HCT116 (cell line): ENCODE results near the gene CCND2. TPM values are rescaled to one million over a fixed set of nuclear protein-coding genes. Genes with fewer than 3 reads are reported as not detected.

Experiments
- ATAC-seq: fragments of 200-7000 bp; cut with Tn5 transposase; 2 replicates; pipeline ENCODE4 v1.9.1; 2020; ENCODE audit warnings: mild to moderate bottlenecking, moderate library complexity
- BruUV-seq: library from RNA; stranded (reverse); fragments of 400-500 nt; replicated peaks from 2 replicates; lab custom pipeline; 2021; lab: Mats Ljungman, UMichigan
- CTCF ChIA-PET: fragments of 300-600 bp; sonication (Branson Sonifier 250); formaldehyde crosslinking; loops from one replicate; lab custom pipeline; 2021; ENCODE audit warnings: antibody characterized with exemption; lab: Charles Lee
- POLR2A ChIA-PET: fragments of 300-600, 350-600 bp; sonication (Branson Sonifier 250); formaldehyde crosslinking; loops from one replicate; lab custom pipeline; 2021; ENCODE audit warnings: antibody characterized with exemption; lab: Charles Lee
- RAD21 ChIA-PET, 2 experiments: fragments of 300-600 bp; sonication (Branson Sonifier 250); formaldehyde crosslinking; loops; one replicate each; lab custom pipeline; 2023; ENCODE audit warnings: low total read pairs in 2 of 2; ENCODE audit not compliant: uncharacterized antibody in 2 of 2, unreplicated experiment in 2 of 2, low non-redundant PET in 1 of 2; lab: Charles Lee
- DNase-seq: peaks from one replicate; pipeline ENCODE4 v3.0.0-alpha.2; 2010; ENCODE audit warnings: low read depth, low spot score
- H2AFZ ChIP-seq: fragments of 200-600 bp; shearing (Covaris generic), sonication (generic); 2 replicates; pipeline ENCODE4 v1.6.1; 2017; ENCODE audit warnings: low read depth, mixed run types, mixed read lengths, antibody characterized with exemption, low read length; ENCODE audit not compliant: poor library complexity, severe bottlenecking
- H3K27ac ChIP-seq: 2 replicates; pipeline ENCODE4 v1.5.1; 2012; ENCODE audit warnings: low read depth, low read length
- H3K27me3 ChIP-seq: fragments of 200-600 bp; sonication (generic); 2 replicates; pipeline ENCODE4 v1.6.1; 2016; ENCODE audit warnings: mixed run types, low read length, mixed read lengths; ENCODE audit not compliant: insufficient read depth
- H3K36me3 ChIP-seq, 2 experiments: fragments of 200-500 bp in 1 of 2; fragments of 200-600 bp in 1 of 2; sonication (Bioruptor generic) in 1 of 2; sonication (generic) in 1 of 2; 2 replicates each; pipeline versions ENCODE4 v1.5.1 to v1.6.1; 2014 to 2016; ENCODE audit warnings: low read length in 2 of 2, inconsistent platforms in 1 of 2, mixed read lengths in 1 of 2, mixed run types in 1 of 2; ENCODE audit not compliant: insufficient read depth in 2 of 2, control insufficient read depth in 1 of 2
- H3K4me1 ChIP-seq, 2 experiments: fragments of 200-600 bp in 1 of 2; sonication (generic) in 1 of 2; 2 replicates each; pipeline versions ENCODE4 v1.5.1 to v1.6.1; 2012 to 2017; ENCODE audit warnings: low read length in 2 of 2, inconsistent platforms in 1 of 2, mild to moderate bottlenecking in 1 of 2, mixed read lengths in 1 of 2, mixed run types in 1 of 2, moderate library complexity in 1 of 2; ENCODE audit not compliant: insufficient read depth in 2 of 2, control insufficient read depth in 1 of 2
- H3K4me2 ChIP-seq: fragments of 200-600 bp; sonication (generic); 2 replicates; pipeline ENCODE4 v1.6.1; 2017; ENCODE audit warnings: mixed run types, low read length, mixed read lengths
- H3K4me3 ChIP-seq, 2 experiments: fragments of 200-600 bp in 1 of 2; sonication (generic) in 1 of 2; replicated peaks in 1 of 2; 2 replicates each; pipeline ENCODE4 v1.5.1; 2011 to 2016; ENCODE audit warnings: low read length in 2 of 2, control low read depth in 1 of 2, low read depth in 1 of 2, mild to moderate bottlenecking in 1 of 2, mixed read lengths in 1 of 2, mixed run types in 1 of 2
- H3K79me2 ChIP-seq: fragments of 200-600 bp; sonication (generic); 2 replicates; pipeline ENCODE4 v1.6.1; 2017; ENCODE audit warnings: mild to moderate bottlenecking, mixed run types, low read length, moderate library complexity, mixed read lengths; ENCODE audit not compliant: insufficient read depth
- H3K9ac ChIP-seq: fragments of 200-600 bp; sonication (generic); 2 replicates; pipeline ENCODE4 v1.6.1; 2016; ENCODE audit warnings: low read length, mixed read lengths
- H3K9me2 ChIP-seq: fragments of 200-600 bp; sonication (generic), shearing (Covaris generic); 2 replicates; pipeline ENCODE4 v1.6.1; 2017; ENCODE audit warnings: mixed run types, mild to moderate bottlenecking, moderate library complexity; ENCODE audit not compliant: insufficient read depth
- H3K9me3 ChIP-seq, 2 experiments: fragments of 200-500 bp in 1 of 2; fragments of 200-600 bp in 1 of 2; sonication (Bioruptor generic) in 1 of 2; sonication (generic) in 1 of 2; 2 replicates each; pipeline ENCODE4 v1.6.1; 2014 to 2017; ENCODE audit warnings: low read length in 2 of 2, mixed read lengths in 2 of 2, inconsistent platforms in 1 of 2, low read depth in 1 of 2, mild to moderate bottlenecking in 1 of 2, mixed run types in 1 of 2, moderate library complexity in 1 of 2; ENCODE audit not compliant: control insufficient read depth in 1 of 2, insufficient read depth in 1 of 2
- H4K20me1 ChIP-seq: fragments of 200-600 bp; sonication (generic), shearing (Covaris generic); 2 replicates; pipeline ENCODE4 v1.6.1; 2017; ENCODE audit warnings: mixed run types, mild to moderate bottlenecking, moderate library complexity; ENCODE audit not compliant: insufficient read depth
- CBX3 ChIP-seq: IDR thresholded peaks from 2 replicates; pipeline ENCODE4 v1.6.1; 2012; ENCODE audit warnings: low read depth
- EGR1 ChIP-seq: IDR thresholded peaks from 2 replicates; pipeline ENCODE4 v1.6.1; 2012; ENCODE audit warnings: low read depth
- EZH2 ChIP-seq: fragments of 200-600 bp; sonication (generic); IDR thresholded peaks from 2 replicates; pipeline ENCODE4 v1.6.1; 2017; ENCODE audit warnings: antibody characterized with exemption, mixed run types
- POLR2A ChIP-seq: IDR thresholded peaks from 2 replicates; pipeline ENCODE4 v1.7.0; 2011; ENCODE audit warnings: borderline replicate concordance; ENCODE audit not compliant: insufficient read depth, insufficient read length; ENCODE audit errors: extremely low read depth
- SIN3A ChIP-seq: IDR thresholded peaks from 2 replicates; pipeline ENCODE4 v1.6.1; 2012; ENCODE audit warnings: low read depth
- SP1 ChIP-seq: IDR thresholded peaks from 2 replicates; pipeline ENCODE4 v1.6.1; 2012; ENCODE audit warnings: low read depth
- TCF7L2 ChIP-seq: IDR thresholded peaks from 2 replicates; pipeline ENCODE4 v1.7.0; 2011; ENCODE audit warnings: borderline replicate concordance, inconsistent platforms; ENCODE audit not compliant: insufficient read depth, insufficient read length; ENCODE audit errors: extremely low read depth
- ZFX ChIP-seq: fragments of 450-650 bp; IDR thresholded peaks from 2 replicates; pipeline ENCODE4 v1.6.1; 2017
- ZNF274 ChIP-seq: fragments of 200-500 bp; sonication (Bioruptor generic); IDR thresholded peaks from 2 replicates; pipeline ENCODE4 v1.6.1; 2014; ENCODE audit warnings: mild to moderate bottlenecking, low read depth, low read length, inconsistent platforms
- intact Hi-C: fragments of 100-400 bp; cut with micrococcal nuclease; formaldehyde crosslinking; loops from 2 replicates; pipeline ENCODE4 v1.10.0; 2022
- total RNA-seq: library from RNA; stranded (reverse); gene quantifications from one replicate; pipeline ENCODE4 v1.2.1, GENCODE V29; 2021; ENCODE audit not compliant: unreplicated experiment
- TF ChIP-seq, protein P1 (sequence below): IDR thresholded peaks from 2 replicates; pipeline ENCODE4 v1.6.1; 2012; ENCODE audit warnings: low read depth
- TF ChIP-seq, protein P2 (sequence below): IDR thresholded peaks from 2 replicates; pipeline ENCODE4 v1.6.1; 2011; ENCODE audit warnings: mild to moderate bottlenecking, low read length, moderate library complexity; ENCODE audit not compliant: insufficient replicate concordance; ENCODE audit errors: extremely low read depth

Gene CCND2
- total RNA-seq, 1 experiment from 2014 or later = 1.1 TPM

DNA sequence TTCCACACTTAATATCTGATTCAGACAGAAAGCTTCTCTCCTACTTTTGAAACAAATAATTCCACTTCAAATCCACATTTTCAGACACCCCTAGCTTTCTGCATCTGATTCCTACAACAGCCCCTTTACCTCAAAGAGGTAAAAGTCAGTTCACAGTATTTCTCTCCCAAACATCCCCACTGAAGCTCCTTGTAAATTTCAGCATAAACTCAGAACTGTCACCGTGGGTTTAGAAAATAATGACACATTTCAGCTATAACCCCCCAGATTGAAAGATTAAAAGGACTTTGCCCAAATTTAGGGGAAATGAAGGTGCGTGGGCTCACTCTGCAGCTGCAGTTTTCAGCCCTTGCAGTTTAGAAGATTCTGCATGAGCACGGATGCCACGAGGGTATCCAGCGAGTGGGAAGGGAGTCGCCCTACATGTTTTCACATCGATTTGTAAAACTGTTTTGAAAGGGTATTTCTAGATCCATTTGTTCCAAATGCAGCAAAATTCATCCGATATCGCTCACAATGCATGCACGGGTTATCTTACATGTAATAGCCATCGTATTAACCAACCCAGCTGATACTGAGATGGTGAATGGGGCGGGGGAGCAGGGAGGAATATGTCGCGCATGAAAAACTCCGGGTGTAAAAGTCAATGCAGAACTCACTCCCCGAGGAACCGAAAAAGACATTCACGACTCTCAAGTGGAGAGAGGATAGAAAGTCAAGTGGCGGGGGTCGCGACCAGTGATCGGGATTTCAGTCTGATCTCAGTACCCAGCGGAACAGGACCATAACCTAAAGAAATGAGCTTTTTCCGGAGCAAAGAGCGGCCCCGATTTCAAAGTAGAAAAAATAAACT lies 5.0 kb upstream of the CCND2 start:
- H3K27me3 ChIP-seq = peaks cover 84% of the 10 kb centered on the region
- ChIA-PET RAD21 (no interaction called here), CTCF (interaction anchor here (1.1 to 1.4 kb wide), 3 partner anchors 8 to 383 kb away, joined by 3 to 8 read pairs (median 3); no protein-coding TSS in a partner anchor), POLR2A (interaction anchor here (1.5 kb wide), 1 partner anchor 8 kb away, joined by 4 read pairs; no protein-coding TSS in a partner anchor)
- H2AFZ ChIP-seq = no peak overlapping the region
- peaks cover 0 to 10% of the 10 kb centered on the region in 2 experiments; a peak in 2 of 4 replicates for H3K4me1 ChIP-seq
- H3K79me2 ChIP-seq = no peaks in the 10 kb centered on the region
- H3K9me3 ChIP-seq = no peaks in the 10 kb centered on the region
- TF ChIP-seq EZH2 (no peak), CBX3 (no peak)
- H4K20me1 ChIP-seq = no peaks in the 10 kb centered on the region
- no peak overlapping the region for H3K27ac ChIP-seq
- no TSS peak for BruUV-seq
- no peaks in the 10 kb centered on the region for H3K36me3 ChIP-seq
- H3K4me2 ChIP-seq = no peak overlapping the region
- ATAC-seq (no peak), DNase-seq (no peak)
- intact Hi-C loops = no loop called here
- no peak overlapping the region for H3K4me3 ChIP-seq
- no peak overlapping the region for H3K9ac ChIP-seq
- H3K9me2 ChIP-seq = no peaks in the 10 kb centered on the region

DNA sequence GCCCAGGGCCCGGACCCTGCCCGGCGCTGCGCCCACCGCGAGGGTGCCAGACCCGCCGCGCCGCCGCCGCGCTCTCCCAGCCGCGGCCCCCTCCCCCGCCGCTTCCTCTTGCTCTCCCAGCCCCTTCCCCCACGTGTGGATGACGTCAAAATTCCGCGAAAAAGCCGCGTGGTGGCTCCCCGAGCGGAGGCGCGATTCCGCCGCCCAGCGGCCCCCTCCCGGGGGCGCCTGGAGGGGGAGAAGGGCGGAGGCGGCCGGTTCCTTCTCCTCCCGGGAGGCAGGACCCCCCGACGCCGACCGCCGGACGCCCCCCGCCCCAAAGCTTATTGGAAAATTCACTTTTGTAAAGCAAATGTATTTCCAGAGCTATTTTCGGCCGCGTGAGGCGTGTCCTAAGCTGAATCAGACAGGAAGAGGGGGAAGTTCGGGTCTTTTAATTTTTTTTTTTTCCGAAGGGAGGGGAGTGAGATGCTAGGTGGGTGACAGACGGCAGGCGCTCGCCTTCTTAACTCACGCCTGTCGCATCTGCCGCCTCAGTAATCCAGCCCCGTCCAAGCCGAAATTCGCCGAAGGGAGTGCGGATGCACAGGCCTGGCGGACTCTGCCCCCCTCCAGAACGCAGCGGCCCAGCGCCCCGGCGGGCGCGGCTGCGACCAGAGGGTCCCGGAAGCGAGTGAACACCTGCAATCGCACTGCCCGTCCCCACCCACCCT lies 4.1 kb upstream of the CCND2 start:
- Histone ChIP-seq H3K4me3 (no peak overlapping the region), H3K27ac (no peak overlapping the region), H2AFZ (no peak overlapping the region), H3K9me3 (no peaks in the 10 kb centered on the region), H3K79me2 (no peaks in the 10 kb centered on the region), H3K9ac (no peak overlapping the region), H4K20me1 (no peaks in the 10 kb centered on the region), H3K9me2 (no peaks in the 10 kb centered on the region), H3K36me3 (no peaks in the 10 kb centered on the region), H3K4me2 (no peak overlapping the region), H3K27me3 (peaks cover 79% of the 10 kb centered on the region), H3K4me1 (peaks cover 0 to 10% of the 10 kb centered on the region in 2 experiments; a peak in 2 of 4 replicates)
- ChIA-PET POLR2A (no interaction called here), CTCF (no interaction called here), RAD21 (no interaction called here)
- intact Hi-C loops = no loop called here
- DNase-seq = no peak
- no TSS peak for BruUV-seq
- ATAC-seq = no peak
- TF ChIP-seq TCF7L2 (no peak), EZH2 (no peak), POLR2A (no peak), SIN3A (no peak), SP1 (no peak), ZNF274 (no peak), ZFX (no peak), EGR1 (no peak)
- TF ChIP-seq, protein P1, sequence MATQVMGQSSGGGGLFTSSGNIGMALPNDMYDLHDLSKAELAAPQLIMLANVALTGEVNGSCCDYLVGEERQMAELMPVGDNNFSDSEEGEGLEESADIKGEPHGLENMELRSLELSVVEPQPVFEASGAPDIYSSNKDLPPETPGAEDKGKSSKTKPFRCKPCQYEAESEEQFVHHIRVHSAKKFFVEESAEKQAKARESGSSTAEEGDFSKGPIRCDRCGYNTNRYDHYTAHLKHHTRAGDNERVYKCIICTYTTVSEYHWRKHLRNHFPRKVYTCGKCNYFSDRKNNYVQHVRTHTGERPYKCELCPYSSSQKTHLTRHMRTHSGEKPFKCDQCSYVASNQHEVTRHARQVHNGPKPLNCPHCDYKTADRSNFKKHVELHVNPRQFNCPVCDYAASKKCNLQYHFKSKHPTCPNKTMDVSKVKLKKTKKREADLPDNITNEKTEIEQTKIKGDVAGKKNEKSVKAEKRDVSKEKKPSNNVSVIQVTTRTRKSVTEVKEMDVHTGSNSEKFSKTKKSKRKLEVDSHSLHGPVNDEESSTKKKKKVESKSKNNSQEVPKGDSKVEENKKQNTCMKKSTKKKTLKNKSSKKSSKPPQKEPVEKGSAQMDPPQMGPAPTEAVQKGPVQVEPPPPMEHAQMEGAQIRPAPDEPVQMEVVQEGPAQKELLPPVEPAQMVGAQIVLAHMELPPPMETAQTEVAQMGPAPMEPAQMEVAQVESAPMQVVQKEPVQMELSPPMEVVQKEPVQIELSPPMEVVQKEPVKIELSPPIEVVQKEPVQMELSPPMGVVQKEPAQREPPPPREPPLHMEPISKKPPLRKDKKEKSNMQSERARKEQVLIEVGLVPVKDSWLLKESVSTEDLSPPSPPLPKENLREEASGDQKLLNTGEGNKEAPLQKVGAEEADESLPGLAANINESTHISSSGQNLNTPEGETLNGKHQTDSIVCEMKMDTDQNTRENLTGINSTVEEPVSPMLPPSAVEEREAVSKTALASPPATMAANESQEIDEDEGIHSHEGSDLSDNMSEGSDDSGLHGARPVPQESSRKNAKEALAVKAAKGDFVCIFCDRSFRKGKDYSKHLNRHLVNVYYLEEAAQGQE = no peak
- TF ChIP-seq, protein P2, sequence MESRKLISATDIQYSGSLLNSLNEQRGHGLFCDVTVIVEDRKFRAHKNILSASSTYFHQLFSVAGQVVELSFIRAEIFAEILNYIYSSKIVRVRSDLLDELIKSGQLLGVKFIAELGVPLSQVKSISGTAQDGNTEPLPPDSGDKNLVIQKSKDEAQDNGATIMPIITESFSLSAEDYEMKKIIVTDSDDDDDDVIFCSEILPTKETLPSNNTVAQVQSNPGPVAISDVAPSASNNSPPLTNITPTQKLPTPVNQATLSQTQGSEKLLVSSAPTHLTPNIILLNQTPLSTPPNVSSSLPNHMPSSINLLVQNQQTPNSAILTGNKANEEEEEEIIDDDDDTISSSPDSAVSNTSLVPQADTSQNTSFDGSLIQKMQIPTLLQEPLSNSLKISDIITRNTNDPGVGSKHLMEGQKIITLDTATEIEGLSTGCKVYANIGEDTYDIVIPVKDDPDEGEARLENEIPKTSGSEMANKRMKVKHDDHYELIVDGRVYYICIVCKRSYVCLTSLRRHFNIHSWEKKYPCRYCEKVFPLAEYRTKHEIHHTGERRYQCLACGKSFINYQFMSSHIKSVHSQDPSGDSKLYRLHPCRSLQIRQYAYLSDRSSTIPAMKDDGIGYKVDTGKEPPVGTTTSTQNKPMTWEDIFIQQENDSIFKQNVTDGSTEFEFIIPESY = no peak
